ENCODE measurements around the gene ACSM3.

DNA sequence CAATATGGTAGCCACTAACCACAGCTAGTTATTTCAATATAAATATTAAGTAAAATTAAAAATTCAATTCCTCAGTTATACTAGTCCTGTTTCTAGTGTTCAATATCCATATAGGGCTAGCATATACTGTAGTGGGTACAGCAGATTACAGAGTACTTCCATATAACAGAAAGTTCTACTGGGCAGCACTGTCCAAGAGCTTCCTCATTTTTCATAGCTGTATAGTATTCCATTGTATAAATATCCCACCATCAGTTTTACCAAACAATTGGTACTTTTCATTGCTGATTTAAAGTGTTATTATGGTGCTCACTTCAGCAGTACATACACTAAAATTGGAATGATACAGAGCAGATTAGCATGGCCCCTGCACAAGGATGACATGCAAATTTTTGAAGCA is 20.4 kb downstream of the ACSM3 start:
- no peak for TF ChIP-seq POLR2A (IDR thresholded peaks at IDR 0.05)
- TF ChIP-seq, protein P1, sequence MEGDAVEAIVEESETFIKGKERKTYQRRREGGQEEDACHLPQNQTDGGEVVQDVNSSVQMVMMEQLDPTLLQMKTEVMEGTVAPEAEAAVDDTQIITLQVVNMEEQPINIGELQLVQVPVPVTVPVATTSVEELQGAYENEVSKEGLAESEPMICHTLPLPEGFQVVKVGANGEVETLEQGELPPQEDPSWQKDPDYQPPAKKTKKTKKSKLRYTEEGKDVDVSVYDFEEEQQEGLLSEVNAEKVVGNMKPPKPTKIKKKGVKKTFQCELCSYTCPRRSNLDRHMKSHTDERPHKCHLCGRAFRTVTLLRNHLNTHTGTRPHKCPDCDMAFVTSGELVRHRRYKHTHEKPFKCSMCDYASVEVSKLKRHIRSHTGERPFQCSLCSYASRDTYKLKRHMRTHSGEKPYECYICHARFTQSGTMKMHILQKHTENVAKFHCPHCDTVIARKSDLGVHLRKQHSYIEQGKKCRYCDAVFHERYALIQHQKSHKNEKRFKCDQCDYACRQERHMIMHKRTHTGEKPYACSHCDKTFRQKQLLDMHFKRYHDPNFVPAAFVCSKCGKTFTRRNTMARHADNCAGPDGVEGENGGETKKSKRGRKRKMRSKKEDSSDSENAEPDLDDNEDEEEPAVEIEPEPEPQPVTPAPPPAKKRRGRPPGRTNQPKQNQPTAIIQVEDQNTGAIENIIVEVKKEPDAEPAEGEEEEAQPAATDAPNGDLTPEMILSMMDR (IDR thresholded peaks at IDR 0.05), result no peak

Data from breast epithelium (tissue), 3 donors.